PC-9 (cell line): Measurements from ENCODE around the gene AMZ1.

ENCODE experiments used
- EZH2 ChIP-seq: fragments of 200-600 bp; sonication (generic); IDR thresholded peaks from 2 replicates; pipeline ENCODE4 v1.8.0; 2017; ENCODE audit warnings: antibody characterized with exemption, low read depth
- TF ChIP-seq, protein P1 (sequence below): fragments of 200-600 bp; sonication (generic); conservative IDR thresholded peaks from 2 replicates; pipeline ENCODE4 v1.6.1; 2017; ENCODE audit warnings: mixed run types, antibody characterized with exemption, mild to moderate bottlenecking, moderate library complexity

DNA sequence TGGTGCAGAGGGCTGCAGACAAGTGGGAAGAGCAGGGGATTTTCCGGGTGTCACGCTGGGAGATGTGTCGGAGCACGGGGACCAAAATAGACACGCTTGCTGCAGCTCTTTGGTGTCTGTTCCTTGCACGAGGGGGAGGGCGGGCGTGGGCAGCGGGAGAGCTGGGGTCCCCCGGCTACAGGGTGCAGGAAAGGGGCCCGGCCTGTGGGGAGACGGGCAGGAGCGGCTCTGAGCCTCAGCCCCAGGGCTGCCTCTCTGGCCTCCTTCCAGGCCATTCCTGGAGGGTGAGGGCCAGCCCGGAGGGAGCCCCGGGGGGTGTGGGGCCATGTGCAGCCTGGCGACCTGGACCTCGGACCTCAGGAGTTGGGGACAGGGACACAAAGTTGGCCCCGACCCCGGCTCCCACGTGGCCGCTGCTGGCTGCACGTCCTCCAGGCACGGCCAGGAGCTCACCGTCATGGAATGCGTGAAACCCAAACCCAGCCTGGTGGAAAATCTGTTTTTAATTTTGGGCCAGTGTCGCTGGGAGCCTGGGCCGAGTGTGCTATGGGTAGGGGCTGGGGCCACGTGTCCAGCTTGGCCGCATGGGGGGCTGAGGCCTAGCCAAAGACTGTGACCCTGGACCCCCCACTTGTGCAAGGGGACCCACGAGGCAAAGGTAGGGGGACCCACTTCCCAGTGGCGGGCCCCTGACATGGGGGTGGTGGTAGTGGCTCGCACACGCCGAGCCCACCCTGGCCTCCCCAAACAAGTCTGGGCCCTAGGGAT lies 49.6 kb upstream of the AMZ1 start:
- TF ChIP-seq, protein P1, sequence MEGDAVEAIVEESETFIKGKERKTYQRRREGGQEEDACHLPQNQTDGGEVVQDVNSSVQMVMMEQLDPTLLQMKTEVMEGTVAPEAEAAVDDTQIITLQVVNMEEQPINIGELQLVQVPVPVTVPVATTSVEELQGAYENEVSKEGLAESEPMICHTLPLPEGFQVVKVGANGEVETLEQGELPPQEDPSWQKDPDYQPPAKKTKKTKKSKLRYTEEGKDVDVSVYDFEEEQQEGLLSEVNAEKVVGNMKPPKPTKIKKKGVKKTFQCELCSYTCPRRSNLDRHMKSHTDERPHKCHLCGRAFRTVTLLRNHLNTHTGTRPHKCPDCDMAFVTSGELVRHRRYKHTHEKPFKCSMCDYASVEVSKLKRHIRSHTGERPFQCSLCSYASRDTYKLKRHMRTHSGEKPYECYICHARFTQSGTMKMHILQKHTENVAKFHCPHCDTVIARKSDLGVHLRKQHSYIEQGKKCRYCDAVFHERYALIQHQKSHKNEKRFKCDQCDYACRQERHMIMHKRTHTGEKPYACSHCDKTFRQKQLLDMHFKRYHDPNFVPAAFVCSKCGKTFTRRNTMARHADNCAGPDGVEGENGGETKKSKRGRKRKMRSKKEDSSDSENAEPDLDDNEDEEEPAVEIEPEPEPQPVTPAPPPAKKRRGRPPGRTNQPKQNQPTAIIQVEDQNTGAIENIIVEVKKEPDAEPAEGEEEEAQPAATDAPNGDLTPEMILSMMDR, result no peak
- no peak for TF ChIP-seq EZH2
